Cardiac muscle cell (in vitro differentiated cells and primary cell): Measurements from ENCODE around the gene RAP1GAP2. TPM values are rescaled to one million over a fixed set of nuclear protein-coding genes. Genes with fewer than 3 reads are reported as not detected.
A peak's percentile ranks its signal among the peaks of the same experiment; 100 is the strongest.

Source experiments
- DNase-seq, 2 donors: peaks; one replicate each; pipeline versions ENCODE4 v3.0.0 to v3.0.0-alpha.2; 2010 to 2017; ENCODE audit warnings: low read depth in 1 of 2, low spot score in 1 of 2
- H3K27ac ChIP-seq: fragments of 200-600 bp; sonication (generic); 2 replicates; pipeline ENCODE4 v1.5.1; 2016
- H3K27me3 ChIP-seq: fragments of 200-600 bp; sonication (generic); 2 replicates; pipeline ENCODE4 v1.6.0; 2016; ENCODE audit warnings: control low read depth
- H3K36me3 ChIP-seq: fragments of 200-600 bp; sonication (generic); 2 replicates; pipeline ENCODE4 v1.5.1; 2016; ENCODE audit warnings: control low read depth
- H3K4me1 ChIP-seq: fragments of 200-600 bp; sonication (generic); 2 replicates; pipeline ENCODE4 v1.8.1; 2017; ENCODE audit warnings: low read depth, mild to moderate bottlenecking, mixed run types
- H3K4me3 ChIP-seq: fragments of 200-600 bp; sonication (generic); 2 replicates; pipeline ENCODE4 v1.5.1; 2016; ENCODE audit warnings: mild to moderate bottlenecking
- H3K9me3 ChIP-seq: fragments of 200-600 bp; sonication (generic); 2 replicates; pipeline ENCODE4 v1.5.1; 2017; ENCODE audit warnings: low read depth, mild to moderate bottlenecking, control low read depth
- CTCF ChIP-seq: IDR thresholded peaks from 2 replicates; pipeline ENCODE4 v1.5.1; 2012; ENCODE audit warnings: low read depth, mild to moderate bottlenecking, low read length
- polyA plus RNA-seq: library from polyadenylated mRNA; unstranded; fragments of >200 nt; fragmentation: Nextera tagmentation; extraction: Ambion mirVana; gene quantifications from 2 replicates; pipeline ENCODE4 v1.2.1, GENCODE V29; 2016
- total RNA-seq: library from RNA; depleted of rRNA; stranded (reverse); fragments of >200 nt; gene quantifications from 2 replicates; pipeline ENCODE4 v1.2.3, GENCODE V29; 2016

RAP1GAP2 gene
- total and polyA plus RNA-seq, 2 experiments from 2014 or later: 1.2 to 2.9 TPM

GRCh38 chr17:2975469-2975958 is 179.3 kb downstream of the RAP1GAP2 start:
- peak in 1 of 2 donors; percentile 54 for DNase-seq
- H3K4me1 ChIP-seq: peaks cover 6% of the 10 kb centered on the region
- no peak overlapping the region for H3K4me3 ChIP-seq
- no peaks in the 10 kb centered on the region for H3K9me3 ChIP-seq
- no peak overlapping the region for H3K27ac ChIP-seq
- H3K27me3 ChIP-seq: no peaks in the 10 kb centered on the region
- no peaks in the 10 kb centered on the region for H3K36me3 ChIP-seq
- no peak for TF ChIP-seq CTCF

- H3K9me3 ChIP-seq: no peaks in the 10 kb centered on the region
- H3K4me1 ChIP-seq: peaks cover 6% of the 10 kb centered on the region
- H3K27me3 ChIP-seq: no peaks in the 10 kb centered on the region
- TF ChIP-seq CTCF: no peak
- no peak for DNase-seq
- no peak overlapping the region for H3K4me3 ChIP-seq
- H3K27ac ChIP-seq: no peak overlapping the region
- no peaks in the 10 kb centered on the region for H3K36me3 ChIP-seq
These were observed 180.9 kb downstream of the RAP1GAP2 start for GRCh38 chr17:2977157-2977556.

- Histone ChIP-seq H3K27ac (no peak overlapping the region), H3K4me1 (peaks cover 6% of the 10 kb centered on the region), H3K36me3 (no peaks in the 10 kb centered on the region), H3K27me3 (no peaks in the 10 kb centered on the region), H3K4me3 (no peak overlapping the region), H3K9me3 (no peaks in the 10 kb centered on the region)
- no peak for DNase-seq
- no peak for TF ChIP-seq CTCF
These were observed 181.9 kb downstream of the RAP1GAP2 start for GRCh38 chr17:2978116-2978515.

GRCh38 chr17:2978991-2979390 is 182.8 kb downstream of the RAP1GAP2 start:
- TF ChIP-seq CTCF: no peak
- Histone ChIP-seq H3K27ac (no peak overlapping the region), H3K36me3 (no peaks in the 10 kb centered on the region)

GRCh38 chr17:2980211-2980903 is 184.1 kb downstream of the RAP1GAP2 start:
- no peaks in the 10 kb centered on the region for H3K27me3 ChIP-seq
- H3K36me3 ChIP-seq: no peaks in the 10 kb centered on the region
- DNase-seq: no peak
- H3K27ac ChIP-seq: no peak overlapping the region
- TF ChIP-seq CTCF: no peak
- H3K4me3 ChIP-seq: no peak overlapping the region
- peaks cover 6% of the 10 kb centered on the region for H3K4me1 ChIP-seq
- no peaks in the 10 kb centered on the region for H3K9me3 ChIP-seq

More at GRCh38 chr17:2978991-2979390, 182.8 kb downstream of the RAP1GAP2 start:
- no peaks in the 10 kb centered on the region for H3K27me3 ChIP-seq
- H3K4me3 ChIP-seq: no peak overlapping the region
- DNase-seq: no peak
- no peaks in the 10 kb centered on the region for H3K9me3 ChIP-seq
- H3K4me1 ChIP-seq: peaks cover 6% of the 10 kb centered on the region
